Right lobe of liver (tissue), 6 donors: ENCODE results near the gene COMMD6. TPM values are rescaled to one million over a fixed set of nuclear protein-coding genes. Genes with fewer than 3 reads are reported as not detected.

Experiments
- ATAC-seq, 4 donors: fragments of 200-7000 bp; cut with Tn5 transposase; one replicate each; pipeline ENCODE4 v1.9.1; 2020; ENCODE audit warnings: mild to moderate bottlenecking in 4 of 4, moderate library complexity in 4 of 4
- DNase-seq, 3 donors: peaks; one replicate each; pipeline ENCODE4 v3.0.0-alpha.2; 2020
- H3K27ac ChIP-seq, 3 donors: fragments of 200-600 bp; one replicate each; pipeline ENCODE4 v1.8.0; 2022
- H3K27me3 ChIP-seq, 2 donors: fragments of 200-600 bp; one replicate each; pipeline ENCODE4 v1.8.0; 2022
- H3K36me3 ChIP-seq, 4 donors: fragments of 200-600 bp; sonication (generic) in 1 of 4; one replicate each; pipeline versions ENCODE4 v1.5.1 to v1.8.0; 2017 to 2022; ENCODE audit warnings: control low read depth in 1 of 4
- H3K4me1 ChIP-seq, 4 donors: fragments of 200-600 bp; sonication (generic) in 1 of 4; one replicate each; pipeline versions ENCODE4 v1.5.1 to v1.8.0; 2017 to 2022; ENCODE audit warnings: control low read depth in 1 of 4
- H3K4me3 ChIP-seq, 3 donors: fragments of 200-600 bp; one replicate each; pipeline ENCODE4 v1.8.0; 2022
- H3K9me3 ChIP-seq, 4 donors: fragments of 200-600 bp; sonication (generic) in 1 of 4; one replicate each; pipeline versions ENCODE4 v1.5.1 to v1.8.0; 2017 to 2022; ENCODE audit warnings: control low read depth in 1 of 4
- POLR2A ChIP-seq: fragments of 450-650 bp; IDR thresholded peaks from one replicate; pipeline ENCODE4 v1.6.1; 2017; ENCODE audit warnings: antibody characterized with exemption, mild to moderate bottlenecking
- WGBS: methylation state at CpG from one replicate; pipeline ENCODE4 v1.1.6; 2018; ENCODE audit warnings: low coverage, low lambda C conversion rate; ENCODE audit not compliant: insufficient coverage; ENCODE audit errors: missing lambda C conversion rate; 5-methylcytosine and 5-hydroxymethylcytosine counted together
- intact Hi-C, 2 donors: fragments of 100-400 bp; cut with DNase I; formaldehyde crosslinking; loops; one replicate each; pipeline versions ENCODE4 v1.11.2 to v1.14.1; 2022
- total RNA-seq, 6 experiments: library from RNA; depleted of rRNA in 2 of 6; stranded (reverse); fragments of >200 nt in 2 of 6; fragmentation: NEBNext Ultra II Directional in 3 of 6; extraction: Animal tissue kit (Norgen Biotek cat#: 25700) in 3 of 6; gene quantifications; one replicate each; pipeline versions ENCODE4 v1.1.0 to v1.2.4, GENCODE V29; 2016 to 2023
- TF ChIP-seq, protein P1 (sequence below), 4 donors: fragments of 200-600 bp in 3 of 4; fragments of 450-650 bp in 1 of 4; IDR thresholded peaks; one replicate each; pipeline versions ENCODE4 v1.5.1 to v1.8.0; 2016 to 2022; ENCODE audit warnings: antibody characterized with exemption in 4 of 4, mild to moderate bottlenecking in 2 of 4
- donor health status: DM: no; HTN: yes; CAD: no.
- donor health status: DM: no; HTN: no; CAD: no.
- donor health status: DM: no; HTN: no; CAD: no.
- donor health status: DM: no; HTN: yes; CAD: no.
- donor health status: DM: no; HTN: yes; CAD: no.

Gene COMMD6
- total RNA-seq, 6 experiments from 2014 or later = 35.0 to 86.1 (median 58.2) TPM

DNA sequence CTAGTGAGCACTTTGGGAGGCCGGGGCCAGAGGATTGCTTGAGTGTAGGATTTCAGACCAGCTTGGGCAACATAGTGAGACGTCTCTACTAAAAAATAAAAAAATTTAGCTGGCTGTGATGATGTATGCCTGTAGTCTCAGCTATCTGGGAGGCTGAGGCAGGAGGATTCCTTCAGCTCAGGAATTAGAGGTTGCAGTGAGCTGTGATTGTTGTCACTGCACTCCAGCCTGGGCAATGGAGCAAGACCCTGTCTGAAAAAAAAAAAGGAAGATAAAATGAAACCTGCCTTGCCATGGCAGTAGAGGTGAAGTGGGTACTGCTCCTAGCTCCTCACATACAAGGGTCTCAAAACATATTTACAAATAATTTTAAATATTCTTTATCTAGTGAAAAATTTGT lies 19.3 kb upstream of the COMMD6 start:
- H3K9me3 ChIP-seq = no peaks in the 10 kb centered on the region
- no peak overlapping the region for H3K27ac ChIP-seq
- ATAC-seq (no peak), DNase-seq (no peak)
- H3K27me3 ChIP-seq = no peaks in the 10 kb centered on the region
- peaks cover 0 to 4% (median 0%) of the 10 kb centered on the region in 4 donors for H3K36me3 ChIP-seq
- no peak overlapping the region for H3K4me3 ChIP-seq
- 87% methylated on average over 2 of the region's 2 CpGs for WGBS
- intact Hi-C loops = no loop called here
- H3K4me1 ChIP-seq = peaks cover 0 to 6% (median 0%) of the 10 kb centered on the region in 4 donors
- TF ChIP-seq POLR2A = no peak
- TF ChIP-seq, protein P1, sequence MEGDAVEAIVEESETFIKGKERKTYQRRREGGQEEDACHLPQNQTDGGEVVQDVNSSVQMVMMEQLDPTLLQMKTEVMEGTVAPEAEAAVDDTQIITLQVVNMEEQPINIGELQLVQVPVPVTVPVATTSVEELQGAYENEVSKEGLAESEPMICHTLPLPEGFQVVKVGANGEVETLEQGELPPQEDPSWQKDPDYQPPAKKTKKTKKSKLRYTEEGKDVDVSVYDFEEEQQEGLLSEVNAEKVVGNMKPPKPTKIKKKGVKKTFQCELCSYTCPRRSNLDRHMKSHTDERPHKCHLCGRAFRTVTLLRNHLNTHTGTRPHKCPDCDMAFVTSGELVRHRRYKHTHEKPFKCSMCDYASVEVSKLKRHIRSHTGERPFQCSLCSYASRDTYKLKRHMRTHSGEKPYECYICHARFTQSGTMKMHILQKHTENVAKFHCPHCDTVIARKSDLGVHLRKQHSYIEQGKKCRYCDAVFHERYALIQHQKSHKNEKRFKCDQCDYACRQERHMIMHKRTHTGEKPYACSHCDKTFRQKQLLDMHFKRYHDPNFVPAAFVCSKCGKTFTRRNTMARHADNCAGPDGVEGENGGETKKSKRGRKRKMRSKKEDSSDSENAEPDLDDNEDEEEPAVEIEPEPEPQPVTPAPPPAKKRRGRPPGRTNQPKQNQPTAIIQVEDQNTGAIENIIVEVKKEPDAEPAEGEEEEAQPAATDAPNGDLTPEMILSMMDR (IDR thresholded peaks at IDR 0.05) = no peak

DNA sequence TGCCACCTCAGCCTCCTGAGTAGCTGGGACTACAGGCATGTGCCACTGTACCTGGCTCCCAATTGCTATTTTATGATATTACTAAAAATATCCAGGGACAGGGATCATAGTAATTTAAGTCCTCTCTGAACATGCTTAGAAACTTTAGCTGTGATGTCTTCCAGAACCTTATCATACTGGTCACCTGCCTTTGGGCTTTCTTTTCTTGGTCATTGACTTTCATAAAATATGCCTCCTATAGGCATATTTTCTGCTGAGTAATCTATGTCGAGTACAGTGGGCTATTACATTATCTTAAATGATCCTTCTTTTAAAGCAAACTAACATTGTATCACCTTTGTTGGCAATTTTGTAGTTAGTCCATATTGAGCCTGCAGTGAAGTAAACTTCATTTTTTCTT lies 18.2 kb upstream of the COMMD6 start:
- intact Hi-C loops = no loop called here
- no peak for TF ChIP-seq POLR2A
- TF ChIP-seq, protein P1 (IDR thresholded peaks at IDR 0.05) = no peak
- Histone ChIP-seq H3K27ac (no peak overlapping the region), H3K27me3 (no peaks in the 10 kb centered on the region), H3K36me3 (peaks cover 0 to 2% (median 0%) of the 10 kb centered on the region in 4 donors), H3K9me3 (no peaks in the 10 kb centered on the region), H3K4me3 (no peak overlapping the region), H3K4me1 (peaks cover 0 to 6% (median 1%) of the 10 kb centered on the region in 4 donors)
- 92% methylated on average over 1 of the region's 1 CpG for WGBS
- DNase-seq (no peak), ATAC-seq (no peak)

GRCh38 chr13:75554981-75555380 lies 17.3 kb upstream of the COMMD6 start:
- peaks cover 0 to 8% (median 3%) of the 10 kb centered on the region in 4 donors for H3K4me1 ChIP-seq
- no peaks in the 10 kb centered on the region for H3K27me3 ChIP-seq
- no peaks in the 10 kb centered on the region for H3K36me3 ChIP-seq
- intact Hi-C loops = no loop called here
- no peak overlapping the region for H3K4me3 ChIP-seq
- H3K9me3 ChIP-seq = no peaks in the 10 kb centered on the region
- TF ChIP-seq, protein P1 (IDR thresholded peaks at IDR 0.05) = no peak
- no peak for TF ChIP-seq POLR2A
- 93% methylated on average over 3 of the region's 3 CpGs for WGBS
- ATAC-seq (no peak), DNase-seq (no peak)
- H3K27ac ChIP-seq = no peak overlapping the region

DNA sequence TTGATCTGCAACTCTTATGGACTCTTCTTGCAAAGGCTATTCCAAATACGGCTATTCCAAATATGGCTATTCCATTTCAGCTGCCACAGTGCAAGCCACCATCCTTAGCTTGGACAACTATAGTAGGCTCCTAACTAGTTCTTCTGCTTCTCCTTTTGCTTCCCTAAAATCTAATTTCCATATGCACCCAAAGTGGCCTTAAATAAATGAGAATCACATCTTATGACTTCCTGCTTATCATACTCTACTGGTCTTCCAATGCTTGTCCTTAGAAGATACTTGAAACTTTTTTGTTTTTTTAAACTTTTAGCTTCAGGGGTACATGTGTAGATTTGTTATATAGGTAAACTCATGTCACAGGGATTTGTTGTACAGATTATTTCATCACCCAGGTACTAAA lies 16.8 kb upstream of the COMMD6 start:
- TF ChIP-seq, protein P1 (IDR thresholded peaks at IDR 0.05) = no peak
- TF ChIP-seq POLR2A = no peak
- intact Hi-C loops = no loop called here
- no peak overlapping the region for H3K27ac ChIP-seq
- H3K36me3 ChIP-seq = no peaks in the 10 kb centered on the region
- no peak for ATAC-seq
- 100% methylated on average over 1 of the region's 1 CpG for WGBS
- no peaks in the 10 kb centered on the region for H3K9me3 ChIP-seq
- peaks cover 0 to 8% (median 3%) of the 10 kb centered on the region in 4 donors for H3K4me1 ChIP-seq
- no peak overlapping the region for H3K4me3 ChIP-seq
- DNase-seq = no peak
- no peaks in the 10 kb centered on the region for H3K27me3 ChIP-seq

- 1% methylated on average over 10 of the region's 10 CpGs for WGBS
- Histone ChIP-seq H3K27ac (peak overlapping the region; percentile 79 to 96 (median 95)), H3K4me3 (peak overlapping the region; percentile 80 to 95 (median 93)), H3K9me3 (no peaks in the 10 kb centered on the region), H3K36me3 (no peaks in the 10 kb centered on the region), H3K4me1 (peaks cover 0 to 8% (median 3%) of the 10 kb centered on the region in 4 donors), H3K27me3 (no peaks in the 10 kb centered on the region)
- DNase-seq (peak in 1 of 3 donors; percentile 29), ATAC-seq (peak in 1 of 4 donors; percentile 25)
- intact Hi-C loops = no loop called here
- TF ChIP-seq POLR2A = no peak
- TF ChIP-seq, protein P1 (IDR thresholded peaks at IDR 0.05) = no peak
Measured at GRCh38 chr13:75550159-75550567, 12.5 kb upstream of the COMMD6 start.
